ENCODE measurements around the gene ZBTB7C.

DNA sequence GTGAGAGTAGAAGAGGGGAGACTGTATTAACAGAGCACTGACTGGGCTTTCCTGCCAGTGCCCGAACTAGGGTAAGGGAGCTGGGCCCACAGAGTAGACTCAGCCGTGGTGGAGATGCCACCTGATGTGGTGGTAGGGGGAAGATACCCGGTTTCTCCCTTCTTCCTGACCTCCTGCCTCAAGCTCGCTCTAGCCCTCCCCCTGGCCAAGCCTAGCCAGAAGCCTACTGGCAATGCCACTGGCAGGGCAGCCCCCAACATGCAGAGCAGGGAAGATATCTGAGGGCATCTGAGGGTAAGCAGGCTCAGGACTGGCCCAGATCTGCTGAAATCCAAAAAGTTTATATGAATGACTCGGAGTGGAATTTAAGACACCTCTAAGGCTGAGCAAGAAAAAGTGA, 316.1 kb downstream of the ZBTB7C start:
- TF ChIP-seq, protein P1, sequence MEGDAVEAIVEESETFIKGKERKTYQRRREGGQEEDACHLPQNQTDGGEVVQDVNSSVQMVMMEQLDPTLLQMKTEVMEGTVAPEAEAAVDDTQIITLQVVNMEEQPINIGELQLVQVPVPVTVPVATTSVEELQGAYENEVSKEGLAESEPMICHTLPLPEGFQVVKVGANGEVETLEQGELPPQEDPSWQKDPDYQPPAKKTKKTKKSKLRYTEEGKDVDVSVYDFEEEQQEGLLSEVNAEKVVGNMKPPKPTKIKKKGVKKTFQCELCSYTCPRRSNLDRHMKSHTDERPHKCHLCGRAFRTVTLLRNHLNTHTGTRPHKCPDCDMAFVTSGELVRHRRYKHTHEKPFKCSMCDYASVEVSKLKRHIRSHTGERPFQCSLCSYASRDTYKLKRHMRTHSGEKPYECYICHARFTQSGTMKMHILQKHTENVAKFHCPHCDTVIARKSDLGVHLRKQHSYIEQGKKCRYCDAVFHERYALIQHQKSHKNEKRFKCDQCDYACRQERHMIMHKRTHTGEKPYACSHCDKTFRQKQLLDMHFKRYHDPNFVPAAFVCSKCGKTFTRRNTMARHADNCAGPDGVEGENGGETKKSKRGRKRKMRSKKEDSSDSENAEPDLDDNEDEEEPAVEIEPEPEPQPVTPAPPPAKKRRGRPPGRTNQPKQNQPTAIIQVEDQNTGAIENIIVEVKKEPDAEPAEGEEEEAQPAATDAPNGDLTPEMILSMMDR (tag by site-specific recombination; IDR thresholded peaks at IDR 0.05): no peak
- TF ChIP-seq, protein P2, sequence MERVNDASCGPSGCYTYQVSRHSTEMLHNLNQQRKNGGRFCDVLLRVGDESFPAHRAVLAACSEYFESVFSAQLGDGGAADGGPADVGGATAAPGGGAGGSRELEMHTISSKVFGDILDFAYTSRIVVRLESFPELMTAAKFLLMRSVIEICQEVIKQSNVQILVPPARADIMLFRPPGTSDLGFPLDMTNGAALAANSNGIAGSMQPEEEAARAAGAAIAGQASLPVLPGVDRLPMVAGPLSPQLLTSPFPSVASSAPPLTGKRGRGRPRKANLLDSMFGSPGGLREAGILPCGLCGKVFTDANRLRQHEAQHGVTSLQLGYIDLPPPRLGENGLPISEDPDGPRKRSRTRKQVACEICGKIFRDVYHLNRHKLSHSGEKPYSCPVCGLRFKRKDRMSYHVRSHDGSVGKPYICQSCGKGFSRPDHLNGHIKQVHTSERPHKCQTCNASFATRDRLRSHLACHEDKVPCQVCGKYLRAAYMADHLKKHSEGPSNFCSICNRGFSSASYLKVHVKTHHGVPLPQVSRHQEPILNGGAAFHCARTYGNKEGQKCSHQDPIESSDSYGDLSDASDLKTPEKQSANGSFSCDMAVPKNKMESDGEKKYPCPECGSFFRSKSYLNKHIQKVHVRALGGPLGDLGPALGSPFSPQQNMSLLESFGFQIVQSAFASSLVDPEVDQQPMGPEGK (tag by site-specific recombination; IDR thresholded peaks at IDR 0.05): no peak
- TF ChIP-seq, protein P3, sequence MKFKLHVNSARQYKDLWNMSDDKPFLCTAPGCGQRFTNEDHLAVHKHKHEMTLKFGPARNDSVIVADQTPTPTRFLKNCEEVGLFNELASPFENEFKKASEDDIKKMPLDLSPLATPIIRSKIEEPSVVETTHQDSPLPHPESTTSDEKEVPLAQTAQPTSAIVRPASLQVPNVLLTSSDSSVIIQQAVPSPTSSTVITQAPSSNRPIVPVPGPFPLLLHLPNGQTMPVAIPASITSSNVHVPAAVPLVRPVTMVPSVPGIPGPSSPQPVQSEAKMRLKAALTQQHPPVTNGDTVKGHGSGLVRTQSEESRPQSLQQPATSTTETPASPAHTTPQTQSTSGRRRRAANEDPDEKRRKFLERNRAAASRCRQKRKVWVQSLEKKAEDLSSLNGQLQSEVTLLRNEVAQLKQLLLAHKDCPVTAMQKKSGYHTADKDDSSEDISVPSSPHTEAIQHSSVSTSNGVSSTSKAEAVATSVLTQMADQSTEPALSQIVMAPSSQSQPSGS (tag by site-specific recombination; IDR thresholded peaks at IDR 0.05; ENCODE audit: low read depth): no peak
- no peak for TF ChIP-seq KLF9 (tag by site-specific recombination; IDR thresholded peaks at IDR 0.05; ENCODE audit: low read depth)
- TF ChIP-seq, protein P4, sequence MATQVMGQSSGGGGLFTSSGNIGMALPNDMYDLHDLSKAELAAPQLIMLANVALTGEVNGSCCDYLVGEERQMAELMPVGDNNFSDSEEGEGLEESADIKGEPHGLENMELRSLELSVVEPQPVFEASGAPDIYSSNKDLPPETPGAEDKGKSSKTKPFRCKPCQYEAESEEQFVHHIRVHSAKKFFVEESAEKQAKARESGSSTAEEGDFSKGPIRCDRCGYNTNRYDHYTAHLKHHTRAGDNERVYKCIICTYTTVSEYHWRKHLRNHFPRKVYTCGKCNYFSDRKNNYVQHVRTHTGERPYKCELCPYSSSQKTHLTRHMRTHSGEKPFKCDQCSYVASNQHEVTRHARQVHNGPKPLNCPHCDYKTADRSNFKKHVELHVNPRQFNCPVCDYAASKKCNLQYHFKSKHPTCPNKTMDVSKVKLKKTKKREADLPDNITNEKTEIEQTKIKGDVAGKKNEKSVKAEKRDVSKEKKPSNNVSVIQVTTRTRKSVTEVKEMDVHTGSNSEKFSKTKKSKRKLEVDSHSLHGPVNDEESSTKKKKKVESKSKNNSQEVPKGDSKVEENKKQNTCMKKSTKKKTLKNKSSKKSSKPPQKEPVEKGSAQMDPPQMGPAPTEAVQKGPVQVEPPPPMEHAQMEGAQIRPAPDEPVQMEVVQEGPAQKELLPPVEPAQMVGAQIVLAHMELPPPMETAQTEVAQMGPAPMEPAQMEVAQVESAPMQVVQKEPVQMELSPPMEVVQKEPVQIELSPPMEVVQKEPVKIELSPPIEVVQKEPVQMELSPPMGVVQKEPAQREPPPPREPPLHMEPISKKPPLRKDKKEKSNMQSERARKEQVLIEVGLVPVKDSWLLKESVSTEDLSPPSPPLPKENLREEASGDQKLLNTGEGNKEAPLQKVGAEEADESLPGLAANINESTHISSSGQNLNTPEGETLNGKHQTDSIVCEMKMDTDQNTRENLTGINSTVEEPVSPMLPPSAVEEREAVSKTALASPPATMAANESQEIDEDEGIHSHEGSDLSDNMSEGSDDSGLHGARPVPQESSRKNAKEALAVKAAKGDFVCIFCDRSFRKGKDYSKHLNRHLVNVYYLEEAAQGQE (tag by site-specific recombination; IDR thresholded peaks at IDR 0.05): no peak
- no peak for TF ChIP-seq SCRT1 (tag by site-specific recombination; IDR thresholded peaks at IDR 0.05; ENCODE audit: borderline replicate concordance)
